Measurements from ENCODE around the gene RTCB.

The RTCB gene

DNA sequence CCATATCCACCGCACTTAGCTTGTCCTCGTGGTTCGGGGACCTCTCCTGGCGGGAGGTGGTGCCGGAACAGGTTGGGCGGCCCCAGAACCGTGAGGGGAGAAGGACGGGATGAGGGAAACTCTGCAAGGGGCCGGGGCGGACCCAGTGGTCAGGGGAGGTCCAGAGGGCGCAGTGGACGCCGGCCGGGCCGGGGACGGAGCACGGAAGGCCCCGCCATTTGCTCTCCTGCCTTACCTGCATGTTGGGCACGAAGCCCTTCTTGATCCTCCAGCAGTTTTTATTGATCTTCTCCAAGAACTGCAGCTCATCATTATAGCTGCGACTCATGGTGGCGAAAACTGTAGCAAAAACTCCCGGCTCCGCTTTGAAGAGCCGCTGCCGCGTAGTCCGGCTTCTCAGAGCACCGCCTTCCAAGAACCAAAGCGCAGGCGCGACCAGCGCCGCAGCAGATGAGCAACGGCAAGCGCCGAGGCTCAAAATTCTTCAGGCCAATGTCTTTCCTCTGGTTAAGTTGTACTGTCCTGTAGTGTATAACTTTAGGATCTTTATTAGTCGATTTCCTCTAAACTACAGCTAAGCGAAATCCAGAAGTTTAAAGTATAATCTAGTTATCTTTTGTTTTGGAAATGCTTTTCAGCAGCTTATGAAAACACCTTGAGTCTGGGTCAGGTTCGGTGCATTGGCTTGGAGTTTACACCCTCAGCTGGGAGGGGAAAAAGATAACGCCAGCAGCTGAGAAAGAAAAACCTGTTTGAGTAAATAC, at the start of gene RTCB:
TSS of gene RTCB (minus strand) at position 419 of the 764 bp plus-strand sequence. CDS start at position 328, 91 bp downstream.
- peak; percentile 91 for DNase-seq

GRCh38 chr22:32457031-32457430, 45.0 kb upstream of the RTCB start:
- DNase-seq = no peak

DNA sequence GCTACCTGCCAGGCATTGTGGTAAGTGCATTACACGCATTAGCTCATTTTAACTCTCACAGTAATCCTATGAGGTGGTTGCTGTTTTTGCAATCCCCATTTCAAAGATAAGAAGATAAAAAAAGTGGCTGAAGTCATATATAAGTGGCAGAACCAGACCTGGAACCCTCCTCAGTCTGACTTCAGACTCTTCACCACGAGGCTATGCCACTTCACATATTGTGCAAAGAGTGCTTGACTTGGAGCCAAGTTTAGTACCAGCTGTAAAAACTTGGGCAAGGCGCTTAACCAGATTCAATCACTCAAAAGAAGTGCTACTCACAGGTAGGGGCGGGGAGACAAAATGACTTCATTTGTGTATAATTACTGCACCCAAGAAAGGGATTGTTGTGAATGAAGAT, 36.9 kb upstream of the RTCB start:
- DNase-seq = no peak

DNA sequence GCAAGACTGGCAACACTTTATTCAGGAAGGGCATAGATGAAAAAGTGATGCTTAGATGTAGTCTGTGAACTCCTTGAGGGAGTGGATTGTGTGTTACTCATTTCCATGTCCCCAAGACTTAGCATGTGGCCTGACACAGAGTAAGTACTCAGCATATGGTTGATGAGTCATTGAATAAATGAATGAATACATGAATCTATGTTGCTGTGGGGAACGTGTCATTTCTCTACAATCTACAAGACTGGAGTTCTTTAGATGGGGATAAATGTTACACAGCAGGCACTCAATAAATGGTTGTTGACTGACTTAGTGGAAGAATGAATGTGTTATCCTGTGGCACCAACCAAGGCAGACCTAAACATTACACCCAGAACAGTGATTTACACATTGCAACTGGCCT, 34.3 kb upstream of the RTCB start:
- DNase-seq = no peak

- DNase-seq = no peak
These were observed 32.0 kb upstream of the RTCB start for GRCh38 chr22:32444068-32444467.

DNA sequence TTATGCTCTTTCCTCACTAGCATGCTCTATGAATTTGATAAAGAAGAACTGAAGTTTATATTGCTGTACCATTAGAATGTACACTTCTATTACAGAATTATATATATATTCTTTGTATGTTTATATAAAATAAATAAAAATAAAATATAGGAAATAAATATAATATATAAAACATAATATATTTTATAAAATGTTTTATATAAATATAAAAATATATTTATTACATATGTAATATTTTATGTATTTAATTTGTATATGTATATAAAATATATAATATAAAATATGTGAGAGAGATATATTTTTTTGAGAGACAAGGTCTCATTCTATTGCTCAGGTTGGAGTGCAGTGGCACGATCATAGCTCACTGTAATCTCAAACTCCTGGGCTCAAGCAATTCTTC, 18.3 kb upstream of the RTCB start:
- DNase-seq = no peak

- no peak for DNase-seq
These were observed 14.8 kb upstream of the RTCB start for GRCh38 chr22:32426881-32427280.

- no peak for DNase-seq
These were observed 11.6 kb upstream of the RTCB start for GRCh38 chr22:32423664-32424063.

DNA sequence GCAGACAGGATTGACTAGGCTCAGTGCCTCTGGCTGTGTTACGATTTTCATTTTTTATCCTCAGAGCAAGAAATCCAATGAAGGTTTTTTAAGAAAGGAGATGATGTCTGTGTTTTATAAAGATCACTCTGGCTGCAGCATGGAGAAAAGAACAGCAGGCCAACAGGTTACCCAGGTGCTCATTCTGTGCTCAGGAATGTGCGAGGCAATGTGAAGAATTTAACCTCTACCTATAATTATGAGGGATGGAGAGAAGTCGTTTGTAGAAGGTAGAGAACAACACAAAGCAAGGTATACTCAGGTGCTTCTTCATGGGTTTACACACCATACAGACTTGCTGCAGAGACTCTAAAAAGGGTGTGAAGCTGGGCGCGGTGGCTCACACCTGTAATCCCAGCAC, 10.0 kb upstream of the RTCB start:
- DNase-seq = no peak

- DNase-seq = no peak
These were observed 9.4 kb upstream of the RTCB start for GRCh38 chr22:32421484-32421883.

DNA sequence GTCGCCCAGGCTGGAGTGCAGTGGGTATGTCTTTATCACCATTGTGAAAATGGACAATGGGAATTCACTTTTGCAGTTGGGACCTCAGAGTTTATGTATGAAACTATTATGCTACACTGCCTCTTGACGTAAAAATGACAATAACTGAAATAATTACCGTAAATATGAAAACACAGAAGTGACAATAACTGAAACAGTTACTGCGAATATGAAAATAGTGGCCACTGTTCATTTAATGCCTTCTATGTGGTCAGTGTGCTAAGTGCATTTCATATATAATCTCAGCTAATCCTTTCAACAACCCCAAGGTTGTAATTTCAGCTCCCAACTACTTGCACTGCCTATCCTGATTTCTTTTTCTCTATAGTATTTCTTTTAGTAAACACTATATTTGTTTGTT, 5.9 kb upstream of the RTCB start:
- DNase-seq = no peak

DNA sequence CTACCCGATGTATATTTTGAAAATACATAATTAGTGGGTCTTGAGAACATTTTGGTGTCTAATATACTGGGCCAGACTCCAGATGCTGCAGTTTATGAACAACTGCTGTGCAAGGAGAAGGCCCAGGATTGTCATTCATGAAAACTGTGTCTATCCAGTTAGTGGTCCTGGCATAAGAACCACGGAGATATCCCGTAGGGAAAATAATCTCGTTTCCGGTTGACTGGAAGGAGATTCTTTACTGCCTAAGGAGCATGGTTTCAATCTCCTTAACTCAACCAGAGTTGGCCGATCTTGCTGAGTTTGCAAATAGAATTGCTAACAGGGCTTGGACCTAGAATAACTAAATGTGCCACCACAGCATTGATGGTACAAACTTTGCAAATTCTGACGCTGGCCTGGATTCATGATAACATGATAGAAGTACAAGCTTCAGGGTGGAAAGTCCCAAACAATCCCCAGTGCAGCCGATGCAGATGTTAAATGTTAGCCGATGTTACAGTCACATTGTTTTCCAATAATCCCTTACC, 4.6 kb upstream of the RTCB start:
- no peak for DNase-seq

- no peak for DNase-seq
These were observed 2.1 kb upstream of the RTCB start for GRCh38 chr22:32414191-32414590.

- DNase-seq = no peak
These were observed 1.7 kb upstream of the RTCB start for GRCh38 chr22:32413719-32414118.

GRCh38 chr22:32411402-32411801, 645 bp downstream of the RTCB start:
- DNase-seq = peak; percentile 17

GRCh38 chr22:32410459-32410858, 1.6 kb downstream of the RTCB start:
- no peak for DNase-seq

DNA sequence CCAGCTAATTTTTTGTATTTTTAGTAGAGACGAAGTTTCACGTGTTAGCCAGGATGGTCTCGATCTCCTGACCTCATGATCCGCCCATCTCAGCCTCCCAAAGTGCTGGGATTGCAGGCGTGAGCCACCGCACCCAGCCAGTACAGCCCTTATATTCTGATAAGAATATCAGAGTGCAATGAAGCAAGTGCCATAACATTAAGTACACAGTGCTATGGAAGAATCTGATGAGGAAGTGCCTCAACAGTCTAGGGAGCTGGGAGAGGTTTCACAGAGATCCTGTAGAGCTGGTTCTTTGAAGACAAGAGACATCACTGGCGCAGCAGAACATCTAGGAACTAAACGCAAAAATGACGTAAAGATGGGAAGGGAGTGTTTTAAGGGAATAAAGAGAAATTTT, 2.1 kb downstream of the RTCB start:
- no peak for DNase-seq

DNA sequence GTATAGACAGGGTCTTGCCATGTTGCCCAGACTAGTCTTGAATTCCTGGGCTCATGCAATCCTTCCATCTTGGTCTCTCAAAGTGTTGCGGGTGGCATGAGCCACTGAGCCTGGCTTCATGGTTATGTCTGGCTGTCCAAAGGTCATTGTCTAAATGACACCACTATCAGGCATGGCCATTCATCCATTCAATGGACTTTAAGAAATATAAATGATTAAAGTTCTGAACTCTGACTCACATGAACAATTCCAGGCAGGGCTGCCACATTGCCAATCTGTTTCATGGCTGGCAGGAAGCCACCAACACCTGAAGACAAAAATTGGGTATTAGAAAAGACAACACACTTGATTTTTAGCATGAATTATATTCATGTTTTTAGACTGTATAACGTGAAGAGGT, 4.1 kb downstream of the RTCB start:
- DNase-seq = no peak

DNA sequence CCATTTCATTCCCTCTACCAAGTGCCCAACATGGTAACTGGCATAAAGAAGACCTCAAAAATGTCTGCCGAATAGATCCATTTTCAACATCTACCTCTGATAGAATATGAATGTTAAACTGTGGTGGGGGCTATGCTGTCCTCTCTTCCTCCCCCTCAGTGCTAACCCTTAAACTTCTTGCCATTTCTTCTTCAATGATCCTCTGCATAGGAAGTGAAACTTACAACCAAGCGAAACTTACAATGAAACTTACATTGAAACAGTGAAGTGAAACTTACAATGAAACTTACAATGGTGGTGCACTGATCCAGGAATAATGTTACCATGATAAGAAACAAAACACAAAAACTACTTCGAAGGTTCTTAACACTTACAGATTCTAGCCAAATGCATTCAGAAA, 4.7 kb downstream of the RTCB start:
- DNase-seq = no peak

- DNase-seq = no peak
These were observed 8.0 kb downstream of the RTCB start for GRCh38 chr22:32404021-32404420.

GRCh38 chr22:32401486-32401885, 10.6 kb downstream of the RTCB start:
- no peak for DNase-seq

- DNase-seq = no peak
These were observed 15.3 kb downstream of the RTCB start for GRCh38 chr22:32396746-32397145.

GRCh38 chr22:32396255-32396654, 15.8 kb downstream of the RTCB start:
- DNase-seq = no peak

- DNase-seq = no peak
These were observed 16.9 kb downstream of the RTCB start for GRCh38 chr22:32395107-32395506.

DNA sequence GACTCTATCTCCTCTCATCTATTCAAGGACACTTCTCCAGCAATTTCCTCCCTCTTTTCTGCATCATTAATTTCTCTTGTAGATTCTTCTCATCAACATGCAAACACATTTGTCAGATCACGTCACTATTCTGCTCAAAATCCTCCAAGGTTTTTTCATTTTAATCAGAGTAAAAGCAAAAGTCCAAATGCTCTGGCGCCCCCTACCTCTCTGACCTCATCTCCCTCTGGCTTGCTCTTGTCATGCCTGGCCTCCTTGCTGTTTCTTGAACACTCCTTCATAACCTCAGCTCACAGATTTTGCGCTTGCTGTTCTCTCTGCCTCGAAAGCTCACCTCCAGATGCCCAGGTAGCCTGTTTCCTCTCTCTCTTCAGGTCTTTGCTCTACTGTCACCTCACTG, 22.4 kb downstream of the RTCB start:
- DNase-seq = no peak

Measured in activated T-cell treated with anti-CD3 and anti-CD28 coated beads for 4 hours (primary cell).